A549 (cell line): Measurements from ENCODE around the gene IDH2. TPM values are rescaled to one million over a fixed set of nuclear protein-coding genes. Genes with fewer than 3 reads are reported as not detected.

ENCODE experiments used
- ATAC-seq, 2 experiments: fragments of 200-7000 bp in 1 of 2; fragments of >200 bp in 1 of 2; cut with Nextera tagmentation in 1 of 2; cut with Tn5 transposase in 1 of 2; 3 replicates each; pipeline versions ENCODE4 v1.8.0 to v1.9.1; 2018 to 2020; ENCODE audit warnings: mild to moderate bottlenecking in 1 of 2, moderate library complexity in 1 of 2
- CTCF ChIA-PET: fragments of 300-600 bp; sonication (Branson Sonifier 250); formaldehyde crosslinking; extraction: SDS; loops from one replicate; lab custom pipeline; 2021; ENCODE audit warnings: antibody characterized with exemption, inconsistent platforms; lab: Yijun Ruan, JAX
- POLR2A ChIA-PET: fragments of 350-600 bp; formaldehyde crosslinking; extraction: SDS; loops from one replicate; lab custom pipeline; 2021; ENCODE audit warnings: antibody characterized with exemption, inconsistent platforms; lab: Yijun Ruan, JAX
- DNase-seq, 2 experiments: peaks; one replicate each; pipeline versions ENCODE4 v3.0.0 to v3.0.0-alpha.2; 2011 to 2016; ENCODE audit warnings: low read depth in 1 of 2, low spot score in 1 of 2
- FAIRE-seq: peaks from 2 replicates; lab custom pipeline; 2011; peaks lifted over from hg19 to GRCh38; lab: Jason Lieb, UNC
- H3K27ac ChIP-seq, 2 experiments: fragments of >200 bp; sonication (Bioruptor Twin); formaldehyde crosslinking; 3 replicates each; pipeline ENCODE4 v1.5.1; 2016 to 2017
- H3K4me1 ChIP-seq: fragments of >200 bp; sonication (Bioruptor Twin); formaldehyde crosslinking; 3 replicates; pipeline ENCODE4 v1.6.1; 2016
- H3K4me2 ChIP-seq: fragments of >200 bp; sonication (Bioruptor Twin); formaldehyde crosslinking; 3 replicates; pipeline ENCODE4 v1.6.1; 2016
- H3K4me3 ChIP-seq: fragments of >200 bp; sonication (Bioruptor Twin); formaldehyde crosslinking; 3 replicates; pipeline ENCODE4 v1.5.1; 2016
- H3K9me3 ChIP-seq: fragments of >200 bp; sonication (Bioruptor Twin); formaldehyde crosslinking; 3 replicates; pipeline ENCODE4 v1.6.1; 2016
- CHD4 ChIP-seq: fragments of 200-600 bp; sonication (generic); IDR thresholded peaks from 2 replicates; pipeline ENCODE4 v1.6.1; 2016; ENCODE audit warnings: antibody characterized with exemption, mild to moderate bottlenecking, borderline replicate concordance
- EHF ChIP-seq: fragments of 250-450 bp; sonication (Bioruptor Pico); IDR thresholded peaks from 2 replicates; pipeline ENCODE4 v1.5.0; 2020; ENCODE audit warnings: mild to moderate bottlenecking
- GATA3 ChIP-seq: IDR thresholded peaks from 2 replicates; pipeline ENCODE4 v1.6.1; 2012; ENCODE audit warnings: borderline replicate concordance
- HEYL ChIP-seq: fragments of 250-450 bp; sonication (Bioruptor Pico); IDR thresholded peaks from 2 replicates; pipeline ENCODE4 v1.8.0; 2021; ENCODE audit warnings: mild to moderate bottlenecking, moderate library complexity
- HOXB13 ChIP-seq: fragments of 250-450 bp; sonication (Bioruptor Pico); IDR thresholded peaks from 2 replicates; pipeline ENCODE4 v1.5.0; 2020; ENCODE audit warnings: low read depth, mild to moderate bottlenecking, moderate library complexity
- JUN ChIP-seq, 2 experiments: fragments of >200 bp; sonication (Bioruptor Twin); formaldehyde crosslinking; IDR thresholded peaks; 2 replicates in 1 of 2; 3 replicates in 1 of 2; pipeline ENCODE4 v1.6.1; 2016 to 2017
- MAZ ChIP-seq: fragments of 150-350 bp; IDR thresholded peaks from 2 replicates; pipeline ENCODE4 v1.6.1; 2014; ENCODE audit warnings: antibody characterized with exemption, low read depth, low read length, borderline replicate concordance
- MYC ChIP-seq: IDR thresholded peaks from 2 replicates; pipeline ENCODE4 v1.6.1; 2012; ENCODE audit warnings: mild to moderate bottlenecking, inconsistent platforms, low read length, improper control_type of control experiment, borderline replicate concordance
- NFE2L2 ChIP-seq: fragments of 150-350 bp; conservative IDR thresholded peaks from 2 replicates; pipeline ENCODE4 v1.6.1; 2014; ENCODE audit warnings: low read length
- NR3C1 ChIP-seq: fragments of >200 bp; sonication (Bioruptor Twin); formaldehyde crosslinking; IDR thresholded peaks from 3 replicates; pipeline ENCODE4 v1.6.1; 2017
- RNF2 ChIP-seq: fragments of 200-600 bp; sonication (generic); IDR thresholded peaks from 2 replicates; pipeline ENCODE4 v1.6.1; 2016; ENCODE audit warnings: low read depth, mild to moderate bottlenecking, antibody characterized with exemption, moderate library complexity, borderline replicate concordance
- SREBF2 ChIP-seq: fragments of 450-650 bp; IDR thresholded peaks from 2 replicates; pipeline ENCODE4 v1.6.1; 2014; ENCODE audit warnings: mild to moderate bottlenecking, moderate library complexity
- TFCP2L1 ChIP-seq: fragments of 250-450 bp; sonication (Bioruptor Pico); IDR thresholded peaks from 2 replicates; pipeline ENCODE4 v1.5.0; 2021; ENCODE audit warnings: mild to moderate bottlenecking
- ZC3H11A ChIP-seq: fragments of 450-650 bp; IDR thresholded peaks from 2 replicates; pipeline ENCODE4 v1.6.1; 2014; ENCODE audit warnings: antibody characterized with exemption, mild to moderate bottlenecking
- ZFP36 ChIP-seq: fragments of 450-650 bp; IDR thresholded peaks from 2 replicates; pipeline ENCODE4 v1.6.1; 2014; ENCODE audit warnings: borderline replicate concordance; ENCODE audit not compliant: partially characterized antibody
- WGBS: methylation state at CpG from one replicate; pipeline ENCODE4 v1.1.6; 2017; ENCODE audit errors: missing lambda C conversion rate; 5-methylcytosine and 5-hydroxymethylcytosine counted together
- polyA plus RNA-seq, 4 experiments: library from polyadenylated mRNA; depleted of rRNA in 3 of 4; stranded (reverse); fragments of >200 nt; fragmentation: RNase III in 1 of 4; extraction: RNeasy Plus Mini Kit Qiagen cat#74134 plus additional on column Dnase treatment in 1 of 4; gene quantifications; 2 replicates in 3 of 4; 3 replicates in 1 of 4; pipeline ENCODE4 v1.2.3, GENCODE V29; 2011 to 2017
- TF ChIP-seq, protein P1 (sequence below): fragments of 200-600 bp; sonication (generic); IDR thresholded peaks from 2 replicates; pipeline ENCODE4 v1.6.1; 2016; ENCODE audit warnings: antibody characterized with exemption, mild to moderate bottlenecking, moderate library complexity
- TF ChIP-seq, protein P2 (sequence below): fragments of >200 bp; sonication (Bioruptor Twin); formaldehyde crosslinking; IDR thresholded peaks from 3 replicates; pipeline ENCODE4 v1.5.1; 2016
- TF ChIP-seq, protein P3 (sequence below): fragments of 450-650 bp; IDR thresholded peaks from 2 replicates; pipeline ENCODE4 v1.6.1; 2014; ENCODE audit warnings: antibody characterized with exemption
- TF ChIP-seq, protein P4 (sequence below): fragments of >200 bp; sonication (Bioruptor Twin); formaldehyde crosslinking; IDR thresholded peaks from 2 replicates; pipeline ENCODE4 v1.6.1; 2016
- TF ChIP-seq, protein P5 (sequence below): fragments of 150-350 bp; IDR thresholded peaks from 2 replicates; pipeline ENCODE4 v1.6.1; 2014; ENCODE audit warnings: low read depth, mild to moderate bottlenecking, low read length

IDH2 gene
- polyA plus RNA-seq, 2 of the 4 experiments (the other 2 are of a cell fraction), result 31.8 to 32.8 TPM

DNA sequence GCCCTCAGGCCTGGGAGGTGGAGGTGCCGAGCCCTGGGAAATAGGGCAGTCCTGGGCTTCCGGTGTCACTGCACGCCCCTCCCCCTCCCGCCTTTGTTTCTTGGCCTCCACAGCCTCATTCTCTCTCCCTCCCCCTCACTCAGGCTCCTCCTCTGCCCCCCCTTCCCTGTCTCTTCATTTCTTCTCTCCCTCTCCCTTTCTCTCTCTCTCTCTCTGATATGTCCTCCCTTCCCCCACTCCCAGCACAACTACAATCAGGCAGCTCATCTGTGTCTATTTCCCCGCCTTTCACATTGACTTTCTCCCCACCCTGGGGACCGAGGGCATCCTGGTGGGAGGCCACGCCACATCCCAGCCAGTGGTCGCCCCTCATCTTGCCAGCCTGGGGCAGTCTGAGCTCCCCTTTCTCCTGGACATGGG is 40.2 kb downstream of the IDH2 start:
- Histone ChIP-seq H3K4me1 (no peaks in the 10 kb centered on the region), H3K4me3 (no peak overlapping the region), H3K4me2 (no peak overlapping the region)
- WGBS, result 84% methylated on average over 7 of the region's 8 CpGs
- POLR2A ChIA-PET, result no interaction called here
- TF ChIP-seq ZFP36 (no peak), TFCP2L1 (CRISPR knock-in tag) (no peak), EHF (no peak), RNF2 (no peak), JUN (IDR thresholded peaks at IDR 0.05) (no peak), SREBF2 (no peak), GATA3 (no peak), HEYL (CRISPR knock-in tag) (no peak)
- TF ChIP-seq, protein P1, sequence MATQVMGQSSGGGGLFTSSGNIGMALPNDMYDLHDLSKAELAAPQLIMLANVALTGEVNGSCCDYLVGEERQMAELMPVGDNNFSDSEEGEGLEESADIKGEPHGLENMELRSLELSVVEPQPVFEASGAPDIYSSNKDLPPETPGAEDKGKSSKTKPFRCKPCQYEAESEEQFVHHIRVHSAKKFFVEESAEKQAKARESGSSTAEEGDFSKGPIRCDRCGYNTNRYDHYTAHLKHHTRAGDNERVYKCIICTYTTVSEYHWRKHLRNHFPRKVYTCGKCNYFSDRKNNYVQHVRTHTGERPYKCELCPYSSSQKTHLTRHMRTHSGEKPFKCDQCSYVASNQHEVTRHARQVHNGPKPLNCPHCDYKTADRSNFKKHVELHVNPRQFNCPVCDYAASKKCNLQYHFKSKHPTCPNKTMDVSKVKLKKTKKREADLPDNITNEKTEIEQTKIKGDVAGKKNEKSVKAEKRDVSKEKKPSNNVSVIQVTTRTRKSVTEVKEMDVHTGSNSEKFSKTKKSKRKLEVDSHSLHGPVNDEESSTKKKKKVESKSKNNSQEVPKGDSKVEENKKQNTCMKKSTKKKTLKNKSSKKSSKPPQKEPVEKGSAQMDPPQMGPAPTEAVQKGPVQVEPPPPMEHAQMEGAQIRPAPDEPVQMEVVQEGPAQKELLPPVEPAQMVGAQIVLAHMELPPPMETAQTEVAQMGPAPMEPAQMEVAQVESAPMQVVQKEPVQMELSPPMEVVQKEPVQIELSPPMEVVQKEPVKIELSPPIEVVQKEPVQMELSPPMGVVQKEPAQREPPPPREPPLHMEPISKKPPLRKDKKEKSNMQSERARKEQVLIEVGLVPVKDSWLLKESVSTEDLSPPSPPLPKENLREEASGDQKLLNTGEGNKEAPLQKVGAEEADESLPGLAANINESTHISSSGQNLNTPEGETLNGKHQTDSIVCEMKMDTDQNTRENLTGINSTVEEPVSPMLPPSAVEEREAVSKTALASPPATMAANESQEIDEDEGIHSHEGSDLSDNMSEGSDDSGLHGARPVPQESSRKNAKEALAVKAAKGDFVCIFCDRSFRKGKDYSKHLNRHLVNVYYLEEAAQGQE, result no peak
- TF ChIP-seq, protein P2, sequence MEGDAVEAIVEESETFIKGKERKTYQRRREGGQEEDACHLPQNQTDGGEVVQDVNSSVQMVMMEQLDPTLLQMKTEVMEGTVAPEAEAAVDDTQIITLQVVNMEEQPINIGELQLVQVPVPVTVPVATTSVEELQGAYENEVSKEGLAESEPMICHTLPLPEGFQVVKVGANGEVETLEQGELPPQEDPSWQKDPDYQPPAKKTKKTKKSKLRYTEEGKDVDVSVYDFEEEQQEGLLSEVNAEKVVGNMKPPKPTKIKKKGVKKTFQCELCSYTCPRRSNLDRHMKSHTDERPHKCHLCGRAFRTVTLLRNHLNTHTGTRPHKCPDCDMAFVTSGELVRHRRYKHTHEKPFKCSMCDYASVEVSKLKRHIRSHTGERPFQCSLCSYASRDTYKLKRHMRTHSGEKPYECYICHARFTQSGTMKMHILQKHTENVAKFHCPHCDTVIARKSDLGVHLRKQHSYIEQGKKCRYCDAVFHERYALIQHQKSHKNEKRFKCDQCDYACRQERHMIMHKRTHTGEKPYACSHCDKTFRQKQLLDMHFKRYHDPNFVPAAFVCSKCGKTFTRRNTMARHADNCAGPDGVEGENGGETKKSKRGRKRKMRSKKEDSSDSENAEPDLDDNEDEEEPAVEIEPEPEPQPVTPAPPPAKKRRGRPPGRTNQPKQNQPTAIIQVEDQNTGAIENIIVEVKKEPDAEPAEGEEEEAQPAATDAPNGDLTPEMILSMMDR, result no peak
- TF ChIP-seq, protein P3, sequence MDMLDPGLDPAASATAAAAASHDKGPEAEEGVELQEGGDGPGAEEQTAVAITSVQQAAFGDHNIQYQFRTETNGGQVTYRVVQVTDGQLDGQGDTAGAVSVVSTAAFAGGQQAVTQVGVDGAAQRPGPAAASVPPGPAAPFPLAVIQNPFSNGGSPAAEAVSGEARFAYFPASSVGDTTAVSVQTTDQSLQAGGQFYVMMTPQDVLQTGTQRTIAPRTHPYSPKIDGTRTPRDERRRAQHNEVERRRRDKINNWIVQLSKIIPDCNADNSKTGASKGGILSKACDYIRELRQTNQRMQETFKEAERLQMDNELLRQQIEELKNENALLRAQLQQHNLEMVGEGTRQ, result no peak
- TF ChIP-seq, all 56 proteins: peak for 0
- ATAC-seq, result no peak
- Histone ChIP-seq H3K9me3 (no peaks in the 10 kb centered on the region), H3K27ac (no peak overlapping the region)
- FAIRE-seq, result no peak
- CTCF ChIA-PET, result interaction anchor here (0.6 to 4.4 kb wide), 4 partner anchors 9 to 164 kb away, joined by 3 to 30 read pairs (median 8); no protein-coding TSS in a partner anchor
- no peak for DNase-seq

DNA sequence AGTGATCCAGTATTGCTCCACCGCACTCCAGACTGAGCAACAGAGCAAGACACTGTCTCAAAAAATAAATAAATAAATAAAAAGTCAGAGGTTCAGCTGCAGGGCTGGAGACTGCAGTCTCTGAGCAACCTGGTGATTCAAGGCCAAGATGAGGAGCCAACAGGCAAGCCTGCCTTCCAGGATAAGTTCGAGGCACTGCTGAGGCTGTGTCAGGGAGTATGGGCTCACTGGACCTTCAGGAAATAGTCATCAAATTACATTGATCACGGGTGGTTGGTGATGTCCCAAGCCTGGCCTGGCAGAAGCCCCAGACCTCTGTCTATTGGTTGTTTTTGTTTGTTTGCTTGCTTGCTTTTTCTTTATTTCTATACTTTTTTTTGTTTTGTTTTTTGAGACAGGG is 41.5 kb downstream of the IDH2 start:
- DNase-seq (no peak), FAIRE-seq (no peak), ATAC-seq (no peak)
- ChIA-PET POLR2A (no interaction called here), CTCF (interaction anchor here (1.0 to 4.3 kb wide), 3 partner anchors 8 to 20 kb away, joined by 3 to 30 read pairs (median 3); no protein-coding TSS in a partner anchor)
- WGBS, result 74% methylated on average over 3 of the region's 3 CpGs
- Histone ChIP-seq H3K27ac (no peak overlapping the region), H3K4me3 (no peak overlapping the region), H3K9me3 (no peaks in the 10 kb centered on the region), H3K4me1 (no peaks in the 10 kb centered on the region), H3K4me2 (no peak overlapping the region)
- TF ChIP-seq GATA3 (no peak), ZC3H11A (no peak), CHD4 (no peak), NR3C1 (no peak), MYC (no peak)

DNA sequence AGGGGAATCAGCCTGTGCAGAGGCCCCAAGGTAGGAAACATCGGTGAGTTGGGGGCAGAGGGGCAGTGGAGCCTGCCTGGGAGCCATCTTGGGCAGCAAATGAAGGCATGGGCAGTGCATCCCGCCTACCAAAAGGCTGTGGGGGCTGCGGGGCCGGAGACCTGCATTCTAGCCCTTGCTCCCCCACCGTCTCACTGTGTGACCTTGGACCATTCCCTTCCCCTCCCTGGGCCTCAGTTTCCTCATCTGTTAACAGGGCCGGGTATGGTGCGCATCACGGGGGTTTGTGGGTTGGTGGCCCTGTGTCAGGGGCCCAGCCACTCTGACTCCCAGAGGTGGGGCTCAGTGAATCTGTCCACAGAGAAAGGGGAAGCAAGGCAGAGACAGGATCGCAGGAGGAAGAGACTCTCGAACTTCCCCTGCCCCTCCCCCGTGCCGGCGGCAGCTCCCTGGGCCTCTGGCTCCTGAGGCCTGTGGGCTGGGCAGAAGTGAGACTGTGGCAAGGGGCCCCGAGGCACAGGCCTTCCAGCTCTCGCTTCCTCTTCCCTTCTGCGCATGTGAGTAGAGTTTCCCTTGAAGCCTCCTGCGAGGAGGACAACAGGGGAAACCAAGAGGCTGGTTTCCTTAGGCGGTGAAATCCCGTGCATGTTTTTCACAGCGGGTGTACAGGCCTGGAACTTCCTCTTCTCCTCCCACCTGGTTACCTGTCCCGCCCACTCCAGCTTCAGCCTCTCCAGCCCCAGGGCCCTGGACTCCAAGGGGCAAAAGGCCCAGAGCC is 42.9 kb downstream of the IDH2 start:
- Histone ChIP-seq H3K4me1 (peaks cover 7% of the 10 kb centered on the region), H3K4me3 (no peak overlapping the region), H3K4me2 (no peak overlapping the region), H3K27ac (no peak overlapping the region)
- DNase-seq (no peak), ATAC-seq (no peak)
- CTCF ChIA-PET, result interaction anchor here (4.3 kb wide), 1 partner anchor 11 kb away, joined by 30 read pairs; no protein-coding TSS in a partner anchor
- POLR2A ChIA-PET, result no interaction called here
- TF ChIP-seq MAZ, result no peak
- TF ChIP-seq, protein P4, sequence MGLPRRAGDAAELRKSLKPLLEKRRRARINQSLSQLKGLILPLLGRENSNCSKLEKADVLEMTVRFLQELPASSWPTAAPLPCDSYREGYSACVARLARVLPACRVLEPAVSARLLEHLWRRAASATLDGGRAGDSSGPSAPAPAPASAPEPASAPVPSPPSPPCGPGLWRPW, result no peak
- TF ChIP-seq TFCP2L1 (CRISPR knock-in tag), result no peak
- no peak for TF ChIP-seq HOXB13 (CRISPR knock-in tag)
- TF ChIP-seq NFE2L2, result no peak
- TF ChIP-seq, protein P5, sequence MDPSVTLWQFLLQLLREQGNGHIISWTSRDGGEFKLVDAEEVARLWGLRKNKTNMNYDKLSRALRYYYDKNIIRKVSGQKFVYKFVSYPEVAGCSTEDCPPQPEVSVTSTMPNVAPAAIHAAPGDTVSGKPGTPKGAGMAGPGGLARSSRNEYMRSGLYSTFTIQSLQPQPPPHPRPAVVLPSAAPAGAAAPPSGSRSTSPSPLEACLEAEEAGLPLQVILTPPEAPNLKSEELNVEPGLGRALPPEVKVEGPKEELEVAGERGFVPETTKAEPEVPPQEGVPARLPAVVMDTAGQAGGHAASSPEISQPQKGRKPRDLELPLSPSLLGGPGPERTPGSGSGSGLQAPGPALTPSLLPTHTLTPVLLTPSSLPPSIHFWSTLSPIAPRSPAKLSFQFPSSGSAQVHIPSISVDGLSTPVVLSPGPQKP, result no peak
- TF ChIP-seq, all 56 proteins: peak for 0
- FAIRE-seq, result no peak
- WGBS, result 82% methylated on average over 21 of the region's 21 CpGs
- H3K9me3 ChIP-seq, result no peaks in the 10 kb centered on the region
